HG03095 (cell line): ENCODE measurements around the gene MELK.

ENCODE experiments used
- ATAC-seq: cut with Tn5 transposase; IDR thresholded peaks from one replicate; pipeline ENCODE4 v1.9.1; 2021; ENCODE audit warnings: moderate library complexity; ENCODE audit not compliant: unreplicated experiment

The MELK gene

DNA sequence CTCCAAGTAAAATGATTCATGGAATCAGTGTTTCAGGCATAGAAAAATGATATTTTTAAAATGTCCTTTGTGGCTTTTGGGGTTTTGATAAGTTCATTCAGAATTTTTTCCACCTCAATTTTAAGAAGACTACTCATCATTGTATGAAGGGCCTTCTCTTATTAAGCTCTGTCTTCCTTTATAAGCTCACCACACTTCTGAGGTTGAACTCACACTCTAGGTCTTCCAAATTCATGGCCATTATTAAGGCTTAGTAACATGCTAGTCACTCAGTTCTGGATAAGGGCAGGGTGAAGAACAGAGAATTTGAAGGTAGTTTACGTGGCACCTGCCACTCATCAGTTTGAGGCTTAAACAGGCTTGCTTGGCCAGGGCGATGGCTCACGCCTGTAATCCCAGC lies 4.2 kb downstream of the MELK start:
- ATAC-seq, result no peak

DNA sequence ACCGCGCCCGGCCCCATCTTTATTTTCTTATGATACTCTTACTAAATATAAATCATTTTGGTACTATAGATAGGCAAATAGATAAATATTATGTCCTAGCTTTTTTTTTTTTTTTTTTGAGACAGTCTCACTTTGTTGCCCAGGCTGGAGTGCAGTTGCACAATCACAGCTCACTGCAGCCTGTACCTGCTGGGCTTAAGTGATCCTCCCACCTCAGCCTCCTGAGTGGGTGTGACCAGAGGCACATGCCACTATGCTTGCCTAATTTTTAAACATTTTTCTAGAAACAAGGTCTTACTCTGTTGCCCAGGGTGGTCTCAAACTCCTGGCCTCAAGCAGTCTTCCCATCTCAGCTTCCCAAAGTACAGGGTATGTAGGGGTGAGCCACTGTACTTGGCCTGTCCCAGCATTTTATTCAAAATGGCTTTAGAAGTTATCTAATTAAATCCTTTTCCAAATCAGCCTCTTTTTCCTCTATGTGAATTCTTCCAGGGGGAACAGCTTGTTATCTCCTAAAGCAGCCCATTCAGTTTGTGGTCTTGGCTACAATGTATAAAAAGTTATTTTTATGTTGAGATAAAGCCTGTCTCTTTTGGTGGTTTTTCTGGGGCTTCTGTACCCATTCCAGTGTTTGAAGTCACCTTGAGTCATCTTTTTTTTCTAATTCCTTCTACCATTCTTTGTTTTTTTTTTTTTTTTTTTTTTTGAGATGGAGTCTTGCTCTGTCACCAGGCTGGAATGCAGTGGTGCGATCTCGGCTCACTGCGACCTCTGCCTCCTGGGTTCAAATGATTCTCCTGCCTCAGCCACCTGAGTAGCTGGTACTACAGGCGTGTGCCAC lies 12.1 kb downstream of the MELK start:
- ATAC-seq, result no peak

DNA sequence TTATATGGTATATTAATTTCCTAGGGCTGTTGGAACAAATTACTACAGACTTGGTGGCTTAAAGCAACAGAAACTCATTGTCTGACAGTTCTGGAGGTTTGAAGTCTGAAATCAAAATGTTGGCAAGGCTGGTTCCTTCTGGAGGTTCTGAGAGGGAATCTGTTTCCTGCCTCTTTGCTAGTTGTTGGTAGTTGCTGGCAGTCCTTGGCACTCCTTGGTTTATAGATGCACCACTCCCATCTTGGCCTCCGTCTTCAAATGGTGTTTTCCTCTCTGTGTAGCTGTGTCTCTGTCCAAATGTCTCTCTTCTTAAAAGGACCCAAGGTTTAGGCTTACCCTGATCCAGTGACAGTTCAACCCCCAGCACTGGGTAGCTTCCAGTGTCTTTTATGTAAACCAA lies 17.5 kb downstream of the MELK start:
- no peak for ATAC-seq

DNA sequence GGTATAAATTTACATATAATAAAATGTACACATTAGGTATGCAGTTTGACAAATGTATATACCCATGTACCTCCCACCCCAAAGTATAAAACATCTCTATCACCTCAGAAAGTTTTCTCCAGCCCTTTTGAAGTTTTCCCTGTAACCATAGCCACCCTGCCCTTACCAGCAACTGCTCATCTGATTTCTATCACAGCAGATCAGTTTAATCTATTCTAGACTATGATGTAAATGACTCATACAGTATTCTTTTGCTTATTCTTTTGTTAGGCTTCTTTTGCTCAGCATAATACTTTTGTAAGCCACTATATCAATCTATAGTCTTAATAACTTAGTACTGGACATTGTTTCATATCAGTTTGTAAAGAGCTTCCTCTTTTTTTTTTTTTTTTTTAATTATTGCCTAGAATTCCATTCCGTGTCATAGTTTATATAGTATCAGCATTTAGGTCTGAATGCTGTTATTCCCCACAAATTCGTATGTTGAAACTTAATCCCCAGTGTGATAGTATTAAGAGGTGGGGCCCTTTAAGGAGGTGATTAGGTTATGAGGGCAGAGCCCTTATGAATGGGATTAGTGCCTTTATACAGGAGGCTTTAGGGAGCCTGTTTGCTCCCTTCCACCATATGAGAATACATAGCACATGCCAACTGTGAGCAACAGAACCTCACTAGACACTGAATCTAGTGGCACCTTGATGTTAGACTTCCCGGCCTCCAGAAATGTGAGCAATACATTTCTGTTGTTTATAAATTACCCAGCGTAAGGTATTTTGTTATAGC lies 20.3 kb downstream of the MELK start:
- ATAC-seq, result no peak

DNA sequence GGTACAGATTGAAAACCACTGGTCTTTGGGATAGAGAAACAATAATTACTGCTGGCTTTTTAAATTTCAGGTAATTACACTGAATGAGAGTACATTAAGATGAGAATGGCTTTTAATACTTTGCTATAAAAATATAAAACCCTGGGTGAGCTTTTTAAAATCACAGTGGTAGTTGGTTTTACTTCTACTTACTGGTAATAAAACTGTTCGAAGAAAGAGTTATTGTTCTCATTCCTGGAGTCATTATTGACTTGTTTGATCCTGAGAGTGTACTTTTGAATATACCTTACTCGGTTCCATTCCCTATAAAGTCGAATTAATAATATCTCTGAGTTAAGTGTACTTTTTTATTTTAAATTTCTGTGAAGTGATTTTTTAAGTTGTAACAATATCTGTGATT lies 21.5 kb downstream of the MELK start:
- ATAC-seq, result no peak

DNA sequence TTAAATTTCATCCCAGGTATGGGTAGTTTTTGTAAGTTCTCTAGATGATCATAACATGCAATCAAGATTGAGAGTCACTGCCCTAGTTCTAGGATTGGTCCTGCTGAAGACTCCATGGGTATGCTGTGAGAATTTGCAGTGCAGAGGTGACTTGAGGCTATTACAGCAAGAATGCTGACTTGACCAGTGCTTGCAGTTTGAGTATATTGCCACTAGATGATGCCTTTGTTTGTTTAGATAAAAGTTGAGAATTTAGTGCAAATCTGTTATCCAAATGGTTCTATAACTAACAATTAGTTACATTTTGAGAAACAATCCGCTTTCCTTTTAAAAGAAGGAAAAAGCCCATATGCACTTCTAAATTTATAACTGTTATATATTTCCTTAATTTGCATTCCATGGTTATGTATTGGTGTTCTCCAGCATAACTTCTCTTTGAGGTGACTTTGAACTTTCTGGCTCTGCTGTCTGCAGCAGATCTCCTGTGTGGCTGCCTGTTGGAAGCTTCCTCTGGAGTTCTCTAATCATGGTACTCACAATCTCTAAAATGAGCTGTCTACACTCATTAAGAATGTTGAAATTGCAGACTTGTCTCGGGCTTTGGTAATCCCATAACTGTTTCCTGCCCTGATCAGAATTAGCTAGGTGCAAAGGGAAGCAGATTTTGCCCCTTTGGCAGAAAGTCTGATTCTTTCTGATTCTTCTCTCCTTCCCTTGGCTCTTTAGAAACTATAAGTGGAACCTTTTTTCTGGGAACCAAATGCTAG lies 24.9 kb downstream of the MELK start:
- ATAC-seq, result no peak

DNA sequence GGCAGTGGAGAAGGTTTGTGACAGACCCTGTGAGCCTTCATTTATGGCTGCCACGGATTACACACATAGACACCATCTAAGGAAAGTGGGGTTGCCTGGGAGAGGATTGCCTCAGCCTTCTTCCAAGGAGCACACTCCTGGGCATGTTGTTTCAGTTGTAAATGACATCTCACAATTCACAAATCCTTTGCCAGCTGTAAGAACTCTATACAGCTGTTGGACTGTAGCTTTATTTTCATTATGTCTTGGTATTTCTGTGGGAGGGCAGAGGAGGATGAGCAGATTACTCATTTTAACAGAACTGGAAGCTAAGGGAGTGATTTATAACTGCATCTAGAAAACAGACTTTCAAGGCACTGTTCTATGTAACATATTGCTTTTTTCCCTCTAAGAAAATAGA lies 25.6 kb downstream of the MELK start:
- no peak for ATAC-seq

DNA sequence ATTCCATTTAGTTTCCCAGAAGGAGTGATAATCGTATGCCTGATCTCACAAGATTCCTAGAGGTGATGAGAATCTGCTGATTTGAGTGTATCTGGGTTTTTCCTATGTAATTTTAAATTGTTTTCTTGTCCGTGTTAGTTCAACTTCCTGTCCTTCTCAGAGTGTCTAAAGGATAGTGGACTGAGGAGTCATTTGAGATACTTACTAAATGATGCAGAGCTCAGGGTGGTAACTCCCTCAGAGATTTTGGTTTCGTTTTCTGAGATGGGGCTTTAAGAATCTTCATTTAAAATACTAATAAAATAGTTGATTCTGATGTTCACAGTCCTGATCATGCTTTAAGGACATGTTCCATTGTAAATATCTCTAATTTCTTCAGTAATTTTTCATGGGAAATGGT lies 30.3 kb downstream of the MELK start:
- ATAC-seq, result no peak

DNA sequence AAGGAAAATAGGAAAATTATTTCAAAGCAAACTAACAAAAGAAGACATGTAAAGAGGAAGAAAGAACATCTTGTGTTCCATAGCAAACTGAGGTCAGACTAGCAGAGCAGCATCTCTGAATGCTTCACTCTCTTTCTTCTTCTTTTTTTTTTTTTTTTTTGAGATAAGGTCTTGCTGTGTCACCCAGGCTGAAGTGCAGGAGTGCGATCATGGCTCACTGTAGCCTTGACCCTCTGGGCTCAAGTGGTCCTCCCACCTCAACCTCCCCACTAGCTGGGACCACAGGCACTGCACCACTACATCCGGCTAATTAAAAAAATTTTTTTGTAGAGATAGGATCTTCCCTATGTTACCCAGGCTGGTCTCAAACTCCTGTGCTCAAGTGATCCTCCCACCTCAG lies 36.6 kb downstream of the MELK start:
- no peak for ATAC-seq

DNA sequence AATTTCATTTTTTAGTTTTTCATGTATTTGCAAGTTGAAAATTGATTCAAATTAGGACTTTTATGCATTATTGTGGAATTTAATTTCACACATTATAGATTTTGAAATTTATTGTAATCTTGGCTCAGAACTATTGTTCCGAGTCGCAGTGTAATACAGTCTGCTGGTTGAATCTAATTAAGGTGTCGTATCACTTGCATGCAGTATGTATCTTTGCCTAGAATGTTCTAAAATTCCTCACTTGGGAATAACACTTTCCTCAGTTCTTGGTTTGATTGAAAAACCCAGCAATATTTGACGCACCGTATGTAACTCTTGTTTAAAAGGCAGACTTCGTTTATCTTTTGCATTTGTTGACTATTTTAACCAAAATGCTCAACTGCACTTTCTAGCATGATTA lies 49.4 kb downstream of the MELK start:
- no peak for ATAC-seq

DNA sequence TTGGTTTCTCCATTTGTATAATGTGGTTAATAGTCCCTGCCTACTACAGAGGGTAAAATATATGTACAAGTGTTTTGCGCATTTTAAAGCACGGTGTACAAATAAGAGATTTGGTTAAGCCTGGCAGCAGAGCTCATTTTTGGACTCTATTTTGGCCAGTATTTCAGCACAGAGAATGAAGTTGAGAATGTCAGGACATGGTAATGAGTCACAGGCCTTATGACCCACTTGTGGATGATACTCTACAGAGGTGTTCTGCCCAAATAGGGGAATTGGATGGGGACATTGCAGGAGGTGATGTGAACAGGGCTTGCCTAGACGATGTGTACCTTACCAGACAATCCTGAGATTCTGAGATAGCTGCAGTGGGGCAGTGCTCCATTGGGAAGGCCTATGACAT lies 50.6 kb downstream of the MELK start:
- ATAC-seq, result no peak

DNA sequence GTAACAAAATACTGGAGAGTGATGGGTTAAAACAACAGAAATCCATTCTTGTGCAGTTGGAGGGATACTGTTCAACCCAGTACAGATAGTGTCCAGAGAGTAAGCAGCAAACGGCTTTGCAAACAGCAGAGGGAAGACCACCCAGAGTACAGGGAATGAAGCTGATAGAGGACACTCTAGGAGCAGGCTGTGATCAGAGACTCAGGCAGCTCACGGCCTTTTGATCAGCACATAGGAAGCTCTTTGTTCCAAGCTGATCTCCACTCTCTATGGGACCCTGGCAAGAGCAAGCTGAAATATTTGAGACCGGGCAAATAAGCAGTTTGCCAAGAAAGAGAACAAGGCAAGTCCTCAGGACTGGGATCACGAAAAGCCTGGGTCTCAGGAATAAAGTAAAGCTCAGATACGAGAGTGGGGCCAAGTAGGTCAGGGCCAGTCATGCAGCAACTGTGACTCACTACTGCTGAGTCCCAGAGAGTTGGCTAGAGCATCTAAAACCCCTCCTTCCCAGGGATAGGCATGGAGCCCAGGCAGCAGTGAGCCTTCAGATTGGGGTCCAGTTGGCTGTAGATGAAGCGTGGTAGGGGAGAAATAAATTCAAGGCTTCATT lies 52.4 kb downstream of the MELK start:
- no peak for ATAC-seq

DNA sequence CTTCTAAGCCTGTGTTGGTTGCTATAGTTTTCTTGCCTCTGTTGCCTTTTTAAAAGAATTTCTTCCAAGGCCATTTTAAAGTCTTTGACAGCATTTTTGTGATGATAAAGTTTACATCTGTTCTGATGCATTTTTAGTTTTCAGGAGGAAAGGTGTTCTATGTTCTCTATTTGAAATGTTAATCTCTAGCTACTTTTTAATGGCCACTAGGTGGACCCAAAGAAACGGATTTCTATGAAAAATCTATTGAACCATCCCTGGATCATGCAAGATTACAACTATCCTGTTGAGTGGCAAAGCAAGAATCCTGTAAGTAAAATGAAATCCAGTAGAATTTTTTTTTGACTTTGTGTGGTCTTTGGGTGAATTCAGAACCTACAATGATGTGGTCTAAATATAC lies 60.2 kb downstream of the MELK start:
- ATAC-seq, result no peak

DNA sequence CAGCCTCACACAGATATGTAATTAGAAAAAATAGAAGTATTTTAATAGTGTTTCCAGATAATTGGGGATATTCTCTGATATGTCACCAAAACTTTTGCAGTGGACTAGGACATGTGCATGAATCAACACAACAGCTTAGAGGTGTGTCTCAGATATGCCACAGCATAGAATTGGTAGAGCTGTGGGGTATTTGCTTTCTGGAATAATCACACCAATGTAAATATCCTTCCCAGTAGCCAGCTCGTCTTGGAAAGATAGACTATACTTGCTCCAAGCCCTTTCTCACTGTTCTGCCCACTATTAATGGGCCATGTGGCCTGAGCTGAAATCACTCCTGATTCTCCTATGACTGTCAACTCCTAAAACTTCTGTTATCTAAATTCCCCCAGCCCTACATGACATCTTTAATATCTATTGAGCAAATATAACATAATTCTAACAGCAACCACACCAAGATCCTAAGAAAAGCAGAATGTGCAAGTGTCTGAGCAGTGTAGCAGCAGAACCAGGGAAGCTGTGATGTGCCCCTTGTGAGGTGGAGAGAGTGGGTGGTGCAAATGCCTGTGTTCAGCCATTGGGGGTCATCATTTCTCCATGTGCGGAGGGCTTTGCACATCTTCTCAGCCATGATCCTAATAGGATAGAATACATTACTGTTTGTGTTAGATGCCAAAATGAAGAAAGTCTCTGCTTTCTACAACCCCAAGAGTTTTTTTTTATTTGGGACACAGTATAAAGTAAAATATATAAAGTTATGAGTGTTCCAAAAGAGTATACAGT lies 65.0 kb downstream of the MELK start:
- ATAC-seq, result no peak

DNA sequence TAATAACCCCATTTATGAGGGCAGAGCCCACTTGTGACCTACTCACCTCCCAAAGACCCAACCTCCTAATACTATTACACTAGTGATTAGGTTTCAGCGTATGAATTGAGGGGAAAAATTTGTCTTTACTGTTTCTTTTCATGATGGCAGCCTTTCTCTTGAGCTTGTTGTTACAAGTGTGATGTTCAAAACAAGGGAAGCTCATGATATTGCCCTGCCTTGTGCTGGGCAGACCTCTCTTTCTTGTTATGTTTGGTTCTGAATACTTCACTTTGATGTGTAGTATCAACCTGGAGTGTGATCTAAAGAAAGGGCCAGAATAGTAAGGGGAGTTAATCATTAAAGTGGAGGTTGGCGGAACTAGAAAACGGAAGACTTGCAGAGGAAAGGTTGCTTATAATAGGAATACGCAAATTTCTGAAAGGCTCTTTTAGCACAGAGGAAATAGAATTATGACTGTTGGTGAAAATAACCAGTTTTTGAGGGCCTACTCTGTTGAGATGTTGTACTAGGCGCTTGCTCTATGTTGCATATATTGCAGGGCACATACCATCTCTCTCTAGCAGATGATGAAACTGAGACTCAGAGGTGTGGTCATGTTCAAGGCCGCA lies 68.2 kb downstream of the MELK start:
- ATAC-seq, result peak; percentile 76

DNA sequence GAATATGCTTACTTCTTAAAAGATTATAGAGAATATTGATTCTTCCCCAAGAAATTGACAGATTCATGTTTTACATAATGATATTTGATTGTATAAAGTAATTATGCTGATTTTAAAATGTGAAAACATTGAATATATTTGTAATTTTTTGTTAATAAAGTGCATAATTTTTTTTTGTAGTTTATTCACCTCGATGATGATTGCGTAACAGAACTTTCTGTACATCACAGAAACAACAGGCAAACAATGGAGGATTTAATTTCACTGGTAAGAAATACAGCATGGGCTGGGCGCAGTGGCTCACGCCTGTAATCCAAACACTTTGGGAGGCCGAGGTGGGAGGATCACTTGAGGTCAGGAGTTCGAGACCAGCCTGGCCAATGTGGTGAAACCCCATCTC lies 70.1 kb downstream of the MELK start:
- no peak for ATAC-seq

DNA sequence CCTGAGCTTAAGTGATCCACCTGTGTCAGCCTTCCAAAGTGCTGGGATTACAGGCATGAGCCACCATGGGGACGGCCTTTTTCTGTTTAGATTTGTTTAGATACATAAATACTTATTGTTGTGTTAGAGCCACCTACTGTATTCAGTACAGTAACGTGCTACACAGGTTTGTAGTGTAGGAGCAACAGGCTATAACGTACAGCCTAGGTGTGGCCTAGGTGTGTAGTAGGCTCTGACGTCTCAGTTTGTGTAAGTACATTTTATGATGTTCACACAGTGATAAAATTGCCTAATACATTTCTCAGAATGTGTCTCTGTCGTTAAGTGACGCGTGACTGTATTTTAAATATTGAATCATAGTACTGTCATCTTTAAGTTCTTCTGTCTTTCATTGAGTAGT lies 84.1 kb downstream of the MELK start:
- no peak for ATAC-seq

DNA sequence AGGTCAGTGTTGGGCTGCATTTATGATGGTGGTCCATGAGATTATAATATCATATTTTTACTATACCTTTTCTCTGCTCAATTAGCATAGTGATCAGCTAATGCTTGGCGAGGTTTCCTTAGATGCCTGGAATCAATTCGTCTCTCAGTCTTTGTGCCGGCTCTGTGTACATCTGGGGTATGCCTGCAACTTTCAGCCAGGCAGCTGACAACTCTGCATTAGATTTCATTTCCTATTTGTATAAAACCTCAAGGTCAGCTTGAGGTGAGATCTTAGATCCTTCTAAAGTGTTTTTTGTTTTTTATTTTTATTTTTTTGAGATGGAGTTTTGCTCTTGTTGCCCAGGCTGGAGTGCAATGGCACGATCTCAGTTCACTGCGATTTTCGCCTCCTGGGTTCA lies 86.8 kb downstream of the MELK start:
- no peak for ATAC-seq

DNA sequence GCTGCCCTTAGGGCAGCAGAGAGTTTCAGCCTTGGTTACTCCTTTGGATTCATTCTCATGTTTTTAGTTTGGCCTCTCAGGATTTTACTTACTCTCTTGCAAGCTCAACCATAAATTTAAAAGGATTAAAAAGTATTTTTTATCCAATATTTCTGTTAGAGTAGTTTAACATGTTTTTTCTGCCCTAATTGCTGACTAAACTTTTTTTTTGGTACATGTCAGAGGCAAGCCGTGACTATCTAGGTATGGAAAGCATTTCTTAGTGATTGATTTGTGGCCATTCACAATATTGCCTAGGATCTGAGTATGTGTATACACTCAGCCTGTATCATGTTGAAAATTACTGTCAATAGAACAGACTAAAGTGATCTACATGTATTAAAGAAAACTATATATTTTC lies 92.1 kb downstream of the MELK start:
- no peak for ATAC-seq

DNA sequence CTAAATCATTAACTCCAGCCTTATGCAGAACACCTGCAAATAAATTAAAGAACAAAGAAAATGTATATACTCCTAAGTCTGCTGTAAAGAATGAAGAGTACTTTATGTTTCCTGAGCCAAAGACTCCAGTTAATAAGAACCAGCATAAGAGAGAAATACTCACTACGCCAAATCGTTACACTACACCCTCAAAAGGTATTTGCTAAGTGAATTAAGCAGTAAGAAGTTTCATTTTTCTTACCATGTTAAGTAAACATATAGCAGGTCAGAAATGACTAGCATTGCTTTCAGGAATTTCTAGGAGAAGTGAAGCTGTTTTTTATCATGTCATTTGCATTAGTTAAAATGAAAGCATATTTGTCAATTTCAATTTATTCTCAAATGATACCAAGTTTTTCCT lies 92.7 kb downstream of the MELK start:
- ATAC-seq, result no peak
